GM18907 (cell line): ENCODE measurements around the gene COL25A1.

Source experiments
- ATAC-seq: cut with Tn5 transposase; IDR thresholded peaks from one replicate; pipeline ENCODE4 v1.9.1; 2021; ENCODE audit warnings: mild to moderate bottlenecking, moderate library complexity; ENCODE audit not compliant: unreplicated experiment

Gene COL25A1

DNA sequence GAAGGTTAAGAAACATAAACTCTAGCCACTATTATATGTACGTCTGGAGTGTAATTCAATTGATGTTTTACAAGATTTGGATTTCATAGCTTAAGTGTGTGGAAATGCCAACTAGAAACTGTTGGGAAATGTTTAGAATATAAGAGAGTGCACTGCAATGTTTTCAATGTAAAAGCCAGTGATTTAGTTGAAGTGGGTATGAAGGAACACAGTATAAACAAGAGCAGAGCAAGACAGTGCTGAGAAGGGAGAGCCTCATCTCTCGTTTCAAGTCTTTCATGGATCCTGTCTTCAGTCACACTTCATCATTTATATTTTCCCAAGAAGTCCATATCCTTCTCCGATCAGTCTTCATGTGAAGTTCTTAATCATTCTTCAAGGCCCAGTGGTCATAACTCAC, 375.7 kb downstream of the COL25A1 start:
- ATAC-seq: no peak

DNA sequence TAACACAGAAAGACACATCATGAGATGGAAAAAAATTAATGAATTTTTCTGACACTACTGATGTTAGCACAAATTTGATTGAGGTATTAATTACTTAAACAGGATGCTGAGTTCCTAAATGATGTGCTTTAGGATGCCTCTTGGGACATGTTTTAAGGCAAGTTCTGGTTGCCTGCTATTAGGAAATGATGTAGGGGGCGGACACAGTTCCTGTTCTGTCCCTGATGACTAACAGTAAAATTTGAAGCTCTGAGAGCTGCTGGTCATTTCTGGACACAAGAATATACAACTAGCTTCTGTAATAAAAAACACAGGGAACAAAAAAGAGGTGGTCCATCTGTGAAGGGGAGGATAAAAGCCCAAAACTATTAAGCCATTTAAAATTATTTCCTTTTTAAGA, 376.4 kb downstream of the COL25A1 start:
- ATAC-seq: no peak

DNA sequence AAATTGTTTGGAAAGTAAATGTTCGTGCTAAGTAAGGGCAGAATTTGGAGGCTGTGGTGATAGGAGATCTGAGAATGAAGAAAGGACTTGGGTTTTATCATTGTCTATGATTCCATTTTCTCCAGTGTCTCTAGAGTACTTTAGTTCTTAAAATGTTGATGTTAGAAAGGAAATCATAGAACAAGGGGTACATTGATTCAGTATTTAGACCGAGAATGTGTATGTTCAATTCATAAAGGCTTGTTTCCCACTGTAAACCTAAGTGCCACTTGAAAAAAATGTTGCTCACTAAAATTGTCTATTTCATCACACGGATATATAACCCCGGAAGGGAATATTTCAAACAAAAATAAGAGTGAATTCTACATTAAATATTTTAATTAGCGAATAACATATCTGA, 380.3 kb downstream of the COL25A1 start:
- no peak for ATAC-seq

DNA sequence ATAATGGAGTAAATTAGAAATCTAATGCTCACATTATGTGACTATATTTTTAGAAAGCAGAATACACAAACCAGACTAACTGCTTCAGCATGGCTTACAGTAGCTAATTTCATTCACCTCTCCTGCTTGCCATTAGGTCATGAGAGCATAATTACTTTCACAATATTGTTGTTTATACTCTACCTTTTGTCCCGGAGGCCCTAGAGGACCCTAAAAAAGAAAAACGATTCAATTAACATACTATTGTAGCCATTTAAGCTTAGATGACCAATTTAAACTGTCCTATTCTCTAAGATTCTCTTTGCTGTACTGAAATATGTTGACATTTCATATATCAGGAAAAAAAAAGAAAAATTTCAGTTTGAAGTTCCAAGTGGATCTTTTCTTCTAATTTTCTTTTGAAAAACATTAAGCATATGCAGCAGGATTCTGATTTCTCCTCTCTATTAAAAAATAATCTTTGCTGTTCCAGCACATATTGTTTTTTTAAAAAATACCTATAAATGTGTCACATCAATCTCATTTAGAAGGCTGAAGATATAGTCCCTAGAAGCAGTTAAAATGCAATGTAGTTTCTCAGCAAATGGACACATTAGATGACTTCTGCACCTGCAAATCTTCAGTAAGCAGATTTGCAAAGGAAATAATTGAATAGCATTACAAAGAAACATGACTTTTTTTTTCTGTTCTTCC, 381.9 kb downstream of the COL25A1 start:
- no peak for ATAC-seq

DNA sequence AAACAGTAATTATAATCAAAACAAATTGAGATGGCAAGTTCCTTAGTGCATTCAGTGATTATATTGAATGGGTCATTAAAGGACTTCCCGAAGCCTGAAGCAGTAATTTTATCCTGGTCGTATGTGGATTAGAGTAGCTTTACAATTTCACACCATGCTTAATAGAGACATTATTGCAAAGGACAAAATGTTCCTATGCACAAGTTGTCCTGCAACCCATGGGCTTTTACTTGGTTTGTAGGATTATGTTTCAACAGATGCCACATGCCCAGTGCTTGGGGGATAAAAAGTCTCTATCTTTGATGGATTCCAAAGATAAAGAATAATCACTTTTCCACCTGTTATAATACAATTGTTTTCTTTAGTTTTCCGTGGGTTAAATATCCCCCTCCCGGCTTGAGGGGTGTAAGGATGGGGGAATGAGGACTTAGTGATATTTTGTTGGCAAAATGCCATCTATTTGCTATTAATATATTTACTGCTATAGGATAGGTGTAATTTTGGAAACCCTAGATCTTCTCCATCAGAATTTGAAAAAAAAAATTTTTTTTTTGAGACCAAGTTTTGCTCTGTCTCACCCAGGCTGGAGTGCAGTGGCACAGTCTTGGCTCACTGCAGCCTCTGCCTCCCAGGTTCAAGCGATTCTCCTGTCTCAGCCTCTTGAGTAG, 383.1 kb downstream of the COL25A1 start:
- ATAC-seq: no peak

GRCh38 chr4:108917255-108917654, 385.2 kb downstream of the COL25A1 start:
- no peak for ATAC-seq

DNA sequence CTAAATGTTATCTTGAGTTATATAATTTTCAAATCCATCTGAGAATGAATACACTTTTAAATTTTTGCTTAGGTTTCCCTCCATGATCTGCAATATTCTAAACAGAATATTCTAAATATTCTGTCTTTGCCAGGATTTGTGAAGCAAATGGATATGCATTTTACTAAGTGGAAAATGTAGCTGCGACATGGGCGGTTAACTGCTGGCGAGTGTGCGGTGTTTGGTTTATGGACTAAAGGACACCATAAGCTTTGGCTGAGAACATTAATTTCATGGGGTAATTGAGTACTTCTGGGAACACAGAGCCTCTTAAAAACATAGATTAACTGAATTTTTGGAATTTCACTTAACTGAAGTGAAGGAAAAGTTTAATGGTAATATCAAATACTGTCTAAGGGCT, 385.8 kb downstream of the COL25A1 start:
- ATAC-seq: no peak

GRCh38 chr4:108906866-108907367, 395.5 kb downstream of the COL25A1 start:
- no peak for ATAC-seq

DNA sequence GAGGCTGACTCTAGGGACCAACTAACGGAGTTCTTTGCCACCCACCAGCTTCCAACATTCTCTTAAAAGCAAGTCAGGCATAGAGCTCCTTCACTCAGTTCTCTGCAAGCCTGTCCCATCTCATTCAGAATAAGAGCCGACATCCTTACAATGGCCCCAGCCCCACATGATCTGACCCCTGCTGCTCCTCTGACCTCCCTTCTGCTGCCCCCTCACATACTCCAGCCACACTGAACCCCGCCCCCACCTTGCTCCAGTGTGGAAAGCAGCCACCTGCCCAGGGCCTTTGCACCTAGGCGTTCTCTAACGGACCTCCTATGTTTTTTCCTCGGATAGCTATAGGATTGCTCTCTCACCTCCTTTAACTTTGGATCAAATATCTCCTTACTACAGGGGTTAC, 396.5 kb downstream of the COL25A1 start:
- ATAC-seq: no peak

DNA sequence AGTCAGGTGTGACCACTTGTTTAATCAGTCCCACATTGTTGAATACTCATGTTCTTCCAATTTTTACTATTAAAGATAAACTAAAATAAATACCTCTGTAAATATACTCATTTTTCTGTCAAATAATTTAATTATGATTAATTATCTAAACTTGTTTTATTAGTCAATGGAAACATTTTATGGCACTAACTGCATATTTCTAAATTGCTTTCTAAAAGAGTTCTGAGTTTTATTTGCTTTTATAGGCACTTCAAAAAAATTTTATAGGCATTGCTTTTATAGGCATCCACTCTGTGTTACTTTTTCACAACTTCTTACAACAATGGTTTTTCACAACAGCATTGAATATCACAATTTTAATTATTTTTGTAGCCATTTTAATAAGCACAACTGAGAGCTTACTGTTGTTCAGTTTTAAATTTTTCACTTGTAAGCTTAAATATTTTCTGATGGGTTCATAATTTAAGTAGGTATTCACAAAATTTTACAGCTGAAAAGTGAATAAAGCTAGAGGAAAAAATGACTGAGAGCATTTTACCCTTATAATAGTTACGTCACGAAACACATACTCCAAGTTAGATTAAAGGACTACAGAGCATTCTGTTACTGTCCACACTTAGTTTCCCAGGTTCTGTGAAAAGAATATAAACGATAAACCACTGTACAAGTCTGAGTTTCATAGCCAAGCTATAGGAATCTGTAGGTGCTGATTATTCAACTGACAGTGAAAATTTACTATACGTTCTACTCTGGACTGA, 398.8 kb downstream of the COL25A1 start:
- no peak for ATAC-seq

DNA sequence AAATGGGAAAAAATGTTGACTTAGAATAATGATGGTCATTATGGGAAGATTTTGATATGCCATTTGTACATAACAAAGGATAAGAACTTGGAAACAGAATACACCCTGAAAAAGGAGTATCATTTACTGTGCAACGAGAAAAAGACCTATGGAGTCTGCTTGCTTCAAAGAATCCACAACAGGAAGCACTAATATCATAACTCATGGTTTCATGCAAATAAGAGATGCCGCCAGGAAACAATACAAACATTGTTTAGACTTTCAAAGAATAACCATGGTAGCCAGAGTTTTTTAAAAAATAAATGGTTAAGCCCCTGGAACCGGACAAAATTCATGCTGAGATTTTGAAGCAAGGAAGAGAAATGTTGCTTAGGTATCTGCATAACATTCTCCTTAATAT, 399.7 kb downstream of the COL25A1 start:
- ATAC-seq: peak; percentile 92

DNA sequence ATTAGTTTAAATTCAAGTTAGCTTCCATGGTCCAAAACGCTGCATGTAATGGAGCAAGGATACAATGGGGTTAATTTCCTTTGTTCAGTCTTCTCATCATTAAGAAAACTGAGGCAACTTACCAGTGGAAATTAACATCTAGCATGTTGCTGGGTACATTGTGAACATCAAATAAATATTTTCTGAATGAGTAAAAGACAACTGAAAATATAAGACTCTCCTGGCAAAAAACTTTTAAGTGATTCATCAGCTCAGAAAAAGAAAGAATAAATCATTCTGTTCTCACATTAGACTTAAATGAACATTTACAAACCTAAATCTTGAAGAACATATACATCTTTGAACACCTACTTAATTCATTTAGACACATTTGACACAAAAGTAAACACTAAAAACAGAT, 401.2 kb downstream of the COL25A1 start:
- ATAC-seq: no peak

DNA sequence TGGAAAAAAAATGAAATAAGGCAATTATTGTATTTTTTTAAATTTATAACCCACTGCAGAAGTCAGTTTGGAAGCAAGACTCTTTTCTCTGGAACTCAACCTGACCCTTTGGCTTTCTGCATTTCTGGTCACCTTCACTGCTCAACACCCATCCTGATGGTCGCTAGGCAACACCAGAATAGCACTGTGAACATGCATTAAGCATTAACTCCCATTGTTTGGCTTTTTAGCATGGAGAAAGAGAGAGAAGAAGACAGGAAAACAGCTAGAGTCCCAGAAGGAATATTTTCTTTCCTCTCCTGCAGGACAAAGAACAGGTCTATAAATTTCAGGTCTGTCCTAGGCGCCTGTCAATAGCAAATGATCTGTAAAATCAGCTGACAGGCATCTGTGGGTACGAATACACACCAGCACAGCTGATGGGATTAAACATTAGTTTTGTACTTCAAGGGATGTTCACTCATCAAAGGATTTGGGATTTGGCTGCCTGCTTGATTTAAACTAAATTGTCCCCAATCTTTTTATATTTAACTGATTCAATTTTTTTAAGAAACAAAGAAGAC, 402.4 kb downstream of the COL25A1 start:
- ATAC-seq: no peak

GRCh38 chr4:108893468-108893867, 409.0 kb downstream of the COL25A1 start:
- no peak for ATAC-seq

- no peak for ATAC-seq
These were observed 410.4 kb downstream of the COL25A1 start for GRCh38 chr4:108891896-108892590.

- ATAC-seq: no peak
These were observed 412.0 kb downstream of the COL25A1 start for GRCh38 chr4:108890484-108890881.

GRCh38 chr4:108889696-108890483, 412.6 kb downstream of the COL25A1 start:
- no peak for ATAC-seq

DNA sequence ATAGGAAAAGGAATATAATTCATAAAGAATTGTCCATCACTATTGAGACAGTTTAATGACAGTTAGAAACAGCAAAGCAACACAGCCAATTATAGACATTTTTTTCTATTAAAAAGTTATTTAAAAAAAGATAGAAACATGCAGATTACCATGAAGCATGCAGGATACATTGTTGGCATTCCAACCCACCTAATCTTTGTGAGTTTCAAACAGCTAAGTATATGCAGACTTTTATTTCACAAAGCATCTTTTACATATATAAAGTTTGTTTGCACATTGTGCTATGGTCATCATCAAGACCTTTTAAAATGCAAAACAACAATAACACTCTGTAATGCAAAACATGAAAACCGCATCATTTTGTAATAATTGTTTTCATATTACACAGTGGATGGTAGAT, 413.7 kb downstream of the COL25A1 start:
- ATAC-seq: no peak

GRCh38 chr4:108887034-108887433, 415.4 kb downstream of the COL25A1 start:
- no peak for ATAC-seq

DNA sequence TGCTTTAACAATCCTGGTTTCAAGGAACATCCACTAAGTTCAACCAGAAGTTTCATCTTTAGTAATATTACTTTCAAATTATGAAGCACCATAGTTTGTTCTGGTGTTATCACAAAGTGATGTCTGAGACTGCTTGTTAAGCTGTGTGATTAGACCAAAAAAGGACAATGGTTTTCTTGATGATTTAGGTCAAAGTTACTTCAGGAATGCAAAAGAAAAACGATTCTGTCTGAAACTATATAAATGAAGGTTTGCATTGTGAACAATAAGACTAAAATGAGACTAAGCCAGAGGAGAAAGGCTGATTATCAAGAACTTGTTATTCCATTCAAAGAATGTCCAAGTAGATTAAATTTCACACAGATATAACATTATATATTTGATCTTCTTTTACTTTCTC, 417.2 kb downstream of the COL25A1 start:
- ATAC-seq: no peak
